Mammary epithelial cell (primary cell): Measurements from ENCODE around the gene UBAC2.

Experiments
- EZH2 ChIP-seq: IDR thresholded peaks from 2 replicates; pipeline ENCODE4 v1.6.1; 2012; ENCODE audit warnings: low read length, inconsistent platforms, borderline replicate concordance
- TF ChIP-seq, protein P1 (sequence below), 2 donors: IDR thresholded peaks in 1 of 2; conservative IDR thresholded peaks in 1 of 2; 2 replicates each; pipeline ENCODE4 v1.5.1; 2011 to 2012; ENCODE audit warnings: inconsistent platforms in 2 of 2, low read length in 2 of 2, mild to moderate bottlenecking in 2 of 2, control low read depth in 1 of 2, low read depth in 1 of 2; ENCODE audit not compliant: insufficient read depth in 1 of 2; ENCODE audit errors: extremely low read depth in 1 of 2

GRCh38 chr13:99396446-99396845 is 195.8 kb downstream of the UBAC2 start:
- TF ChIP-seq, protein P1, sequence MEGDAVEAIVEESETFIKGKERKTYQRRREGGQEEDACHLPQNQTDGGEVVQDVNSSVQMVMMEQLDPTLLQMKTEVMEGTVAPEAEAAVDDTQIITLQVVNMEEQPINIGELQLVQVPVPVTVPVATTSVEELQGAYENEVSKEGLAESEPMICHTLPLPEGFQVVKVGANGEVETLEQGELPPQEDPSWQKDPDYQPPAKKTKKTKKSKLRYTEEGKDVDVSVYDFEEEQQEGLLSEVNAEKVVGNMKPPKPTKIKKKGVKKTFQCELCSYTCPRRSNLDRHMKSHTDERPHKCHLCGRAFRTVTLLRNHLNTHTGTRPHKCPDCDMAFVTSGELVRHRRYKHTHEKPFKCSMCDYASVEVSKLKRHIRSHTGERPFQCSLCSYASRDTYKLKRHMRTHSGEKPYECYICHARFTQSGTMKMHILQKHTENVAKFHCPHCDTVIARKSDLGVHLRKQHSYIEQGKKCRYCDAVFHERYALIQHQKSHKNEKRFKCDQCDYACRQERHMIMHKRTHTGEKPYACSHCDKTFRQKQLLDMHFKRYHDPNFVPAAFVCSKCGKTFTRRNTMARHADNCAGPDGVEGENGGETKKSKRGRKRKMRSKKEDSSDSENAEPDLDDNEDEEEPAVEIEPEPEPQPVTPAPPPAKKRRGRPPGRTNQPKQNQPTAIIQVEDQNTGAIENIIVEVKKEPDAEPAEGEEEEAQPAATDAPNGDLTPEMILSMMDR (conservative IDR thresholded peaks at IDR 0.05 in 1 of 2, IDR thresholded peaks at IDR 0.05 in 1 of 2; ENCODE audit: extremely low read depth in 1 of 2, insufficient read depth in 1 of 2, low read depth in 1 of 2, low read length in 2 of 2), result no peak
- TF ChIP-seq EZH2, result no peak
